Keratinocyte (primary cell): ENCODE results near the gene TRIP12. TPM values are rescaled to one million over a fixed set of nuclear protein-coding genes. Genes with fewer than 3 reads are reported as not detected.

Experiments
- DNase-seq: peaks from one replicate; pipeline ENCODE4 v3.0.0-alpha.2; 2011; ENCODE audit warnings: low read depth, missing footprints, low spot score
- FAIRE-seq: peaks from 2 replicates; lab custom pipeline; 2011; peaks lifted over from hg19 to GRCh38; lab: Jason Lieb, UNC
- H2AFZ ChIP-seq: 2 replicates; pipeline ENCODE4 v1.6.0; 2012; ENCODE audit warnings: low read length, control low read depth, inconsistent platforms; ENCODE audit not compliant: control insufficient read depth
- H3K27ac ChIP-seq: 2 replicates; pipeline ENCODE4 v1.5.1; 2011; ENCODE audit warnings: low read length; ENCODE audit not compliant: control insufficient read depth, insufficient read depth
- H3K27me3 ChIP-seq: 3 replicates; pipeline ENCODE4 v1.6.0; 2011; ENCODE audit warnings: low read length; ENCODE audit not compliant: control insufficient read depth, insufficient read depth; ENCODE audit errors: extremely low read depth
- H3K36me3 ChIP-seq, 2 experiments: 2 replicates in 1 of 2; 3 replicates in 1 of 2; pipeline ENCODE4 v1.5.1; 2011; ENCODE audit warnings: low read length in 2 of 2, mild to moderate bottlenecking in 1 of 2; ENCODE audit not compliant: control insufficient read depth in 2 of 2, insufficient read depth in 2 of 2; ENCODE audit errors: extremely low read depth in 1 of 2
- H3K4me1 ChIP-seq: 3 replicates; pipeline ENCODE4 v1.5.1; 2011; ENCODE audit warnings: low read length; ENCODE audit not compliant: control insufficient read depth, insufficient read depth; ENCODE audit errors: extremely low read depth
- H3K4me2 ChIP-seq: 3 replicates; pipeline ENCODE4 v1.6.0; 2011; ENCODE audit warnings: low read depth, low read length; ENCODE audit not compliant: control insufficient read depth, insufficient read depth; ENCODE audit errors: extremely low read depth
- H3K4me3 ChIP-seq, 3 experiments: fragments of 200-600 bp in 1 of 3; sonication (generic) in 1 of 3; 2 replicates in 2 of 3; 3 replicates in 1 of 3; pipeline ENCODE4 v1.5.1; 2011 to 2016; ENCODE audit warnings: low read length in 3 of 3, mild to moderate bottlenecking in 3 of 3, control low read depth in 2 of 3, inconsistent platforms in 1 of 3, low read depth in 1 of 3, mixed read lengths in 1 of 3, mixed run types in 1 of 3, moderate library complexity in 1 of 3; ENCODE audit not compliant: control insufficient read depth in 2 of 3, insufficient read depth in 2 of 3; ENCODE audit errors: extremely low read depth in 1 of 3
- H3K79me2 ChIP-seq: 2 replicates; pipeline ENCODE4 v1.6.0; 2012; ENCODE audit warnings: low read length; ENCODE audit not compliant: control insufficient read depth, insufficient read depth
- H3K9ac ChIP-seq: 3 replicates; pipeline ENCODE4 v1.6.0; 2011; ENCODE audit warnings: low read length; ENCODE audit not compliant: control insufficient read depth, insufficient read depth; ENCODE audit errors: extremely low read depth
- H3K9me1 ChIP-seq: 3 replicates; pipeline ENCODE4 v1.6.0; 2011; ENCODE audit warnings: low read length; ENCODE audit not compliant: control insufficient read depth, insufficient read depth; ENCODE audit errors: extremely low read depth
- H3K9me3 ChIP-seq: 2 replicates; pipeline ENCODE4 v1.5.1; 2012; ENCODE audit warnings: low read depth, low read length; ENCODE audit not compliant: control insufficient read depth
- H4K20me1 ChIP-seq: 3 replicates; pipeline ENCODE4 v1.6.0; 2011; ENCODE audit warnings: low read length; ENCODE audit not compliant: control insufficient read depth, insufficient read depth; ENCODE audit errors: extremely low read depth
- EZH2 ChIP-seq: IDR thresholded peaks from one replicate; pipeline ENCODE4 v1.6.1; 2012; ENCODE audit warnings: inconsistent platforms, mild to moderate bottlenecking, low read length, moderate library complexity
- dilution Hi-C: fragments of 300-500 bp; cut with MboI; formaldehyde crosslinking; loops from one replicate; pipeline ENCODE4 v1.7.0; 2020; ENCODE audit warnings: low sequenced_read_pairs; ENCODE audit not compliant: extremely low pct_ligation_motif_present
- polyA plus RNA-seq, 5 experiments: library from polyadenylated mRNA; depleted of rRNA in 3 of 5; stranded (reverse) in 3 of 5; stranded (forward) in 1 of 5; unstranded in 1 of 5; fragments of >200 nt; gene quantifications; 1 replicate in 1 of 5; 2 replicates in 3 of 5; 3 replicates in 1 of 5; pipeline versions ENCODE4 v1.2.1 to v1.2.3, GENCODE V29; 2011 to 2012; ENCODE audit warnings: missing spikeins in 2 of 5, low read depth in 1 of 5, low replicate concordance in 1 of 5
- TF ChIP-seq, protein P1 (sequence below), 3 experiments: IDR thresholded peaks in 1 of 3; conservative IDR thresholded peaks in 1 of 3; optimal IDR thresholded peaks in 1 of 3; 2 replicates in 2 of 3; 3 replicates in 1 of 3; pipeline versions ENCODE3 to v1.5.1; 2011; ENCODE audit warnings: low read length in 3 of 3, mild to moderate bottlenecking in 3 of 3, moderate library complexity in 2 of 3, control low read depth in 1 of 3, inconsistent platforms in 1 of 3; ENCODE audit not compliant: insufficient read depth in 2 of 3; ENCODE audit errors: extremely low read depth in 1 of 3

Gene TRIP12
- polyA plus RNA-seq, 1 donor (not counting 4 experiments of a cell fraction or from before 2014, with no cell fraction given): 123 TPM

DNA sequence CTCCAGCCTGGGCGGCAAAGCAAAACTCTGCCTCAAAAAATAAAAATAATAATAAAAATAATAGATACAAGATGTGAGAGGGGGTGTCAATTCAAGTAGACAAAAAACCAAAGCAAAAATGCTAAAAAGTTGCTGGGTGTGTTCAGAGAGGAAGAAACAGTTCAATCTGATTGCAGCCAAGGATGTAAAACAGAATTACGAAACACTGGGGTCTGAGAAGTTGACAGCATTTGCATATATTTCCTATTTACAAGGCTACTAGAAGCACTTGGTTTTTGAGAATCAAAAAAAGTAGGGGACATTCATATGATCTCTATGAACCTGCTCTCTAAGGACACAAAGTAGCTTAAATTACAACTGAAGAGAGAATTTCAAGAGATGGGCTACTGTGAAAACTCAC, 7.6 kb downstream of the TRIP12 start:
- no peak overlapping the region for H3K4me2 ChIP-seq
- dilution Hi-C loops: no loop called here

DNA sequence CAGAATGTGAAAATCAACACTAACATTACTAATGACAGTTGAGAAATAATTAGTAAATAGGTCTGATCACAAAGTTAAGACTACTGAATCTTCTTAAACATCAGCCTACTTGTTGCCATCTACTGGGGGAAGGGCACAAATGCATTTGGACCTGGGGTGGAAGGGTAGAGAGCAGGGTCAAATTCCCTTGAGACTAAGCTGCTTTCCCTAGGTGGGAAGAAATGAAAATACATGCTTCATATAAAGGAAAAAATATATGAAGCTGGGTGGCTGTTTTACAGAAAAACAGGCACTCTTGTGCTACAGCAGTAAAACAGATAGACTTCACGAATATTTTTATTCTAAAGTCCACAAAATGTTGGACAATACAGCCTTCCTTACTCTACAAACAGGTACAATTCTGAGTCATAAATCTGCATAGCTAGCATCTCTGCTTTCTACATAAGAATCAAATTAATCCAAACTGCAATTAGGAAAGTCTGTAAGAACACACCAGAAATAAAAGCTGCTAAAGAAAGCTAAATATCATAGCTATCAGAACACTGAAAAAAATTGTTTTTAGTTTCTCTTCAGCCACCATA, 10.9 kb downstream of the TRIP12 start:
- DNase-seq (no peak), FAIRE-seq (peak; percentile 71)
- no peaks in the 10 kb centered on the region for H3K9me1 ChIP-seq
- H3K9me3 ChIP-seq: no peaks in the 10 kb centered on the region
- no peak overlapping the region for H2AFZ ChIP-seq
- H3K27me3 ChIP-seq: no peaks in the 10 kb centered on the region
- no peak overlapping the region for H3K4me2 ChIP-seq
- dilution Hi-C loops: no loop called here
- no peak overlapping the region for H3K4me3 ChIP-seq
- H4K20me1 ChIP-seq: peaks cover 8% of the 10 kb centered on the region
- H3K9ac ChIP-seq: no peak overlapping the region
- H3K4me1 ChIP-seq: no peaks in the 10 kb centered on the region
- TF ChIP-seq, protein P1, sequence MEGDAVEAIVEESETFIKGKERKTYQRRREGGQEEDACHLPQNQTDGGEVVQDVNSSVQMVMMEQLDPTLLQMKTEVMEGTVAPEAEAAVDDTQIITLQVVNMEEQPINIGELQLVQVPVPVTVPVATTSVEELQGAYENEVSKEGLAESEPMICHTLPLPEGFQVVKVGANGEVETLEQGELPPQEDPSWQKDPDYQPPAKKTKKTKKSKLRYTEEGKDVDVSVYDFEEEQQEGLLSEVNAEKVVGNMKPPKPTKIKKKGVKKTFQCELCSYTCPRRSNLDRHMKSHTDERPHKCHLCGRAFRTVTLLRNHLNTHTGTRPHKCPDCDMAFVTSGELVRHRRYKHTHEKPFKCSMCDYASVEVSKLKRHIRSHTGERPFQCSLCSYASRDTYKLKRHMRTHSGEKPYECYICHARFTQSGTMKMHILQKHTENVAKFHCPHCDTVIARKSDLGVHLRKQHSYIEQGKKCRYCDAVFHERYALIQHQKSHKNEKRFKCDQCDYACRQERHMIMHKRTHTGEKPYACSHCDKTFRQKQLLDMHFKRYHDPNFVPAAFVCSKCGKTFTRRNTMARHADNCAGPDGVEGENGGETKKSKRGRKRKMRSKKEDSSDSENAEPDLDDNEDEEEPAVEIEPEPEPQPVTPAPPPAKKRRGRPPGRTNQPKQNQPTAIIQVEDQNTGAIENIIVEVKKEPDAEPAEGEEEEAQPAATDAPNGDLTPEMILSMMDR (optimal IDR thresholded peaks at IDR 0.05 in 1 of 3, IDR thresholded peaks at IDR 0.05 in 1 of 3, conservative IDR thresholded peaks at IDR 0.05 in 1 of 3; ENCODE audit: extremely low read depth in 1 of 3, insufficient read depth in 2 of 3, low read length in 3 of 3): peak; percentile 5 to 45 (median 41)
- no peak for TF ChIP-seq EZH2
- no peak overlapping the region for H3K27ac ChIP-seq
- H3K36me3 ChIP-seq: peaks cover 0 to 2% of the 10 kb centered on the region in 2 experiments
- H3K79me2 ChIP-seq: peaks cover 92% of the 10 kb centered on the region

More for the DNA sequence above, 7.6 kb downstream of the TRIP12 start:
- FAIRE-seq: no peak
- no peak for DNase-seq
- peaks cover 10% of the 10 kb centered on the region for H4K20me1 ChIP-seq
- no peak overlapping the region for H2AFZ ChIP-seq
- no peaks in the 10 kb centered on the region for H3K9me1 ChIP-seq
- peaks cover 0 to 7% of the 10 kb centered on the region in 2 experiments for H3K36me3 ChIP-seq
- H3K4me3 ChIP-seq: no peak overlapping the region
- H3K27ac ChIP-seq: no peak overlapping the region
- no peak overlapping the region for H3K9ac ChIP-seq
- H3K79me2 ChIP-seq: peaks cover 96% of the 10 kb centered on the region
- peaks cover under 1% of the 10 kb centered on the region for H3K4me1 ChIP-seq
- no peaks in the 10 kb centered on the region for H3K9me3 ChIP-seq
- no peaks in the 10 kb centered on the region for H3K27me3 ChIP-seq
- no peak for TF ChIP-seq EZH2
- TF ChIP-seq, protein P1 (optimal IDR thresholded peaks at IDR 0.05 in 1 of 3, IDR thresholded peaks at IDR 0.05 in 1 of 3, conservative IDR thresholded peaks at IDR 0.05 in 1 of 3; ENCODE audit: extremely low read depth in 1 of 3, insufficient read depth in 2 of 3, low read length in 3 of 3): no peak
